ENCODE measurements around the gene NRG3.

NRG3 gene

GRCh38 chr10:82865366-82865765 is 990.4 kb downstream of the NRG3 start:
- no peaks in the 10 kb centered on the region for H3K4me1 Mint-ChIP-seq (ENCODE audit: low read depth in 2 of 2)
- peaks cover 11 to 28% of the 10 kb centered on the region in 2 donors for H3K9me3 Mint-ChIP-seq
- no peak overlapping the region for H3K4me3 Mint-ChIP-seq

GRCh38 chr10:82866424-82867020 is 991.5 kb downstream of the NRG3 start:
- no peaks in the 10 kb centered on the region for H3K36me3 Mint-ChIP-seq (ENCODE audit: insufficient read depth)
- peaks cover 13 to 19% of the 10 kb centered on the region in 2 donors for H3K9me3 Mint-ChIP-seq
- H3K27ac Mint-ChIP-seq = no peak overlapping the region
- DNase-seq (no peak), ATAC-seq (replicated peaks) (no peak)
- H3K4me1 Mint-ChIP-seq (ENCODE audit: low read depth in 2 of 2) = no peaks in the 10 kb centered on the region
- no peak overlapping the region for H3K4me3 Mint-ChIP-seq
- no peaks in the 10 kb centered on the region for H3K27me3 Mint-ChIP-seq

More at GRCh38 chr10:82865366-82865765, 990.4 kb downstream of the NRG3 start:
- H3K27ac Mint-ChIP-seq = no peak overlapping the region
- H3K27me3 Mint-ChIP-seq = no peaks in the 10 kb centered on the region
- DNase-seq (no peak), ATAC-seq (replicated peaks) (no peak)
- no peaks in the 10 kb centered on the region for H3K36me3 Mint-ChIP-seq (ENCODE audit: insufficient read depth)

GRCh38 chr10:82867056-82867455 is 992.1 kb downstream of the NRG3 start:
- H3K36me3 Mint-ChIP-seq (ENCODE audit: insufficient read depth) = no peaks in the 10 kb centered on the region
- no peak overlapping the region for H3K27ac Mint-ChIP-seq
- H3K27me3 Mint-ChIP-seq = no peaks in the 10 kb centered on the region
- DNase-seq = no peak
- peaks cover 11 to 14% of the 10 kb centered on the region in 2 donors for H3K9me3 Mint-ChIP-seq
- no peaks in the 10 kb centered on the region for H3K4me1 Mint-ChIP-seq (ENCODE audit: low read depth in 2 of 2)
- H3K4me3 Mint-ChIP-seq = no peak overlapping the region
- ATAC-seq (replicated peaks) = no peak

GRCh38 chr10:82874671-82875070 is 999.7 kb downstream of the NRG3 start:
- no peaks in the 10 kb centered on the region for H3K4me1 Mint-ChIP-seq (ENCODE audit: low read depth in 2 of 2)
- H3K4me3 Mint-ChIP-seq = no peak overlapping the region
- no peaks in the 10 kb centered on the region for H3K27me3 Mint-ChIP-seq
- H3K36me3 Mint-ChIP-seq (ENCODE audit: insufficient read depth) = no peaks in the 10 kb centered on the region
- no peak overlapping the region for H3K27ac Mint-ChIP-seq
- DNase-seq = no peak
- H3K9me3 Mint-ChIP-seq = peaks cover 4 to 5% of the 10 kb centered on the region in 2 donors
- no peak for ATAC-seq (replicated peaks)

GRCh38 chr10:82880776-82881290 is 1005.8 kb downstream of the NRG3 start:
- no peak for ATAC-seq (replicated peaks)
- H3K4me1 Mint-ChIP-seq (ENCODE audit: low read depth in 2 of 2) = no peaks in the 10 kb centered on the region

GRCh38 chr10:82882722-82883121 is 1007.7 kb downstream of the NRG3 start:
- peaks cover 7 to 12% of the 10 kb centered on the region in 2 donors for H3K9me3 Mint-ChIP-seq
- no peak for DNase-seq
- H3K4me1 Mint-ChIP-seq (ENCODE audit: low read depth in 2 of 2) = no peaks in the 10 kb centered on the region
- no peak overlapping the region for H3K4me3 Mint-ChIP-seq
- no peaks in the 10 kb centered on the region for H3K36me3 Mint-ChIP-seq (ENCODE audit: insufficient read depth)
- no peak for ATAC-seq (replicated peaks)
- H3K27me3 Mint-ChIP-seq = no peaks in the 10 kb centered on the region
- no peak overlapping the region for H3K27ac Mint-ChIP-seq

More at GRCh38 chr10:82880776-82881290, 1005.8 kb downstream of the NRG3 start:
- Mint-ChIP-seq H3K27ac (no peak overlapping the region), H3K4me3 (no peak overlapping the region), H3K27me3 (no peaks in the 10 kb centered on the region), H3K9me3 (peaks cover 5 to 14% of the 10 kb centered on the region in 2 donors), H3K36me3 (ENCODE audit: insufficient read depth) (no peaks in the 10 kb centered on the region)
- DNase-seq = no peak

GRCh38 chr10:82883603-82884002 is 1008.6 kb downstream of the NRG3 start:
- H3K4me1 Mint-ChIP-seq (ENCODE audit: low read depth in 2 of 2) = no peaks in the 10 kb centered on the region
- H3K36me3 Mint-ChIP-seq (ENCODE audit: insufficient read depth) = no peaks in the 10 kb centered on the region
- H3K9me3 Mint-ChIP-seq = peaks cover 8 to 14% of the 10 kb centered on the region in 2 donors
- no peaks in the 10 kb centered on the region for H3K27me3 Mint-ChIP-seq
- DNase-seq (no peak), ATAC-seq (replicated peaks) (no peak)
- H3K27ac Mint-ChIP-seq = no peak overlapping the region
- H3K4me3 Mint-ChIP-seq = no peak overlapping the region

- H3K9me3 Mint-ChIP-seq = peaks cover 11% of the 10 kb centered on the region in 2 donors
- DNase-seq (no peak), ATAC-seq (replicated peaks) (no peak)
- no peaks in the 10 kb centered on the region for H3K4me1 Mint-ChIP-seq (ENCODE audit: low read depth in 2 of 2)
- no peak overlapping the region for H3K27ac Mint-ChIP-seq
- H3K36me3 Mint-ChIP-seq (ENCODE audit: insufficient read depth) = no peaks in the 10 kb centered on the region
- H3K27me3 Mint-ChIP-seq = no peaks in the 10 kb centered on the region
- no peak overlapping the region for H3K4me3 Mint-ChIP-seq
Measured at GRCh38 chr10:82887488-82887887, 1012.5 kb downstream of the NRG3 start.

- Mint-ChIP-seq H3K27me3 (no peaks in the 10 kb centered on the region), H3K36me3 (ENCODE audit: insufficient read depth) (no peaks in the 10 kb centered on the region), H3K9me3 (peaks cover 11 to 13% of the 10 kb centered on the region in 2 donors), H3K4me1 (ENCODE audit: low read depth in 2 of 2) (no peaks in the 10 kb centered on the region), H3K27ac (no peak overlapping the region), H3K4me3 (no peak overlapping the region)
- DNase-seq (no peak), ATAC-seq (replicated peaks) (no peak)
Measured at GRCh38 chr10:82888809-82889455, 1013.9 kb downstream of the NRG3 start.

GRCh38 chr10:82889728-82890127 is 1014.7 kb downstream of the NRG3 start:
- DNase-seq = no peak
- ATAC-seq (replicated peaks) = no peak
- H3K36me3 Mint-ChIP-seq (ENCODE audit: insufficient read depth) = no peaks in the 10 kb centered on the region
- H3K4me3 Mint-ChIP-seq = no peak overlapping the region
- H3K27ac Mint-ChIP-seq = no peak overlapping the region
- H3K9me3 Mint-ChIP-seq = peaks cover 11 to 12% of the 10 kb centered on the region in 2 donors
- H3K27me3 Mint-ChIP-seq = no peaks in the 10 kb centered on the region
- H3K4me1 Mint-ChIP-seq (ENCODE audit: low read depth in 2 of 2) = no peaks in the 10 kb centered on the region

GRCh38 chr10:82890573-82890972 is 1015.6 kb downstream of the NRG3 start:
- Mint-ChIP-seq H3K36me3 (ENCODE audit: insufficient read depth) (no peaks in the 10 kb centered on the region), H3K9me3 (peaks cover 11 to 12% of the 10 kb centered on the region in 2 donors), H3K4me1 (ENCODE audit: low read depth in 2 of 2) (no peaks in the 10 kb centered on the region), H3K27me3 (no peaks in the 10 kb centered on the region), H3K4me3 (no peak overlapping the region), H3K27ac (no peak overlapping the region)
- DNase-seq = no peak
- no peak for ATAC-seq (replicated peaks)

- ATAC-seq (replicated peaks) (no peak), DNase-seq (no peak)
- Mint-ChIP-seq H3K36me3 (ENCODE audit: insufficient read depth) (no peaks in the 10 kb centered on the region), H3K27me3 (no peaks in the 10 kb centered on the region), H3K4me1 (ENCODE audit: low read depth in 2 of 2) (no peaks in the 10 kb centered on the region), H3K4me3 (no peak overlapping the region), H3K9me3 (peaks cover 6 to 8% of the 10 kb centered on the region in 2 donors), H3K27ac (no peak overlapping the region)
Measured at GRCh38 chr10:82908096-82908495, 1033.1 kb downstream of the NRG3 start.

GRCh38 chr10:82908751-82909150 is 1033.8 kb downstream of the NRG3 start:
- Mint-ChIP-seq H3K27ac (no peak overlapping the region), H3K9me3 (peaks cover 6 to 8% of the 10 kb centered on the region in 2 donors), H3K36me3 (ENCODE audit: insufficient read depth) (no peaks in the 10 kb centered on the region), H3K27me3 (no peaks in the 10 kb centered on the region), H3K4me1 (ENCODE audit: low read depth in 2 of 2) (no peaks in the 10 kb centered on the region), H3K4me3 (no peak overlapping the region)
- ATAC-seq (replicated peaks) (no peak), DNase-seq (no peak)

- Mint-ChIP-seq H3K9me3 (peaks cover 3 to 6% of the 10 kb centered on the region in 2 donors), H3K27me3 (no peaks in the 10 kb centered on the region), H3K4me3 (no peak overlapping the region), H3K4me1 (ENCODE audit: low read depth in 2 of 2) (no peaks in the 10 kb centered on the region), H3K27ac (no peak overlapping the region), H3K36me3 (ENCODE audit: insufficient read depth) (no peaks in the 10 kb centered on the region)
- ATAC-seq (replicated peaks) (no peak), DNase-seq (no peak)
Measured at GRCh38 chr10:82910301-82910700, 1035.3 kb downstream of the NRG3 start.
